Measurements from ENCODE around the gene OTUD5. TPM values are rescaled to one million over a fixed set of nuclear protein-coding genes. Genes with fewer than 3 reads are reported as not detected.

Gene OTUD5
- total and polyA plus RNA-seq, 8 donors = 38.1 to 60.4 (median 58.2) TPM

DNA sequence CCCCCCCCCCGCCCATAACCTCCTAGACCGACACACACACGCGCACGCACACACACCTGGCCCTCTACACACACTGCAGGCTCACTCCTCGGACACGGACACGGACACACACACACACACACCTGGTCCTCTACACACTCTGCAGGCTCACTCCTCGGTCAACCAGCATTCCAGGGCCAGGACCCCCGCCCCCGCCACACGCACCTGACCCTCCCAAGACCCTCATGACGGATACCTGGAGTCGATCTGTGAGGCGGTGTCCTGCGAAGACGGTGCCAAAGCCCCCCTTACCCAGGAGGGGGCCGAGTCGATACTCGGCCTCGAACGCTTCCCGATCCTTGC is 39.1 kb downstream of the OTUD5 start:
- Histone ChIP-seq H3K9me3 (no peaks in the 10 kb centered on the region), H3K4me1 (peaks cover 3 to 22% of the 10 kb centered on the region in 2 donors), H3K27ac (peak overlapping the region; percentile 60 to 88), H3K27me3 (no peaks in the 10 kb centered on the region), H3K36me3 (peaks cover 0 to 30% of the 10 kb centered on the region in 2 donors), H3K4me3 (peak overlapping the region; percentile 40 to 53)
- TF ChIP-seq CTCF (IDR thresholded peaks at IDR 0.05) = no peak
- intact Hi-C loops (cut with DNase I) = no loop called here
- no peak for DNase-seq
- no peak for ATAC-seq

- ATAC-seq (peak; percentile 74), DNase-seq (peak; percentile 78 to 93 (median 90))
- peak; percentile 90 to 96 for TF ChIP-seq CTCF (IDR thresholded peaks at IDR 0.05)
- H3K4me1 ChIP-seq = peaks cover 3 to 22% of the 10 kb centered on the region in 2 donors
- intact Hi-C loops (cut with DNase I) = no loop called here
- H3K27ac ChIP-seq = peak overlapping the region in 1 of 2 donors; percentile 88
- H3K9me3 ChIP-seq = no peaks in the 10 kb centered on the region
- peaks cover 0 to 21% of the 10 kb centered on the region in 2 donors for H3K36me3 ChIP-seq
- H3K4me3 ChIP-seq = peak overlapping the region in 1 of 2 donors; percentile 53
- no peaks in the 10 kb centered on the region for H3K27me3 ChIP-seq
These were observed 40.0 kb downstream of the OTUD5 start for GRCh38 chrX:48917139-48918001.

DNA sequence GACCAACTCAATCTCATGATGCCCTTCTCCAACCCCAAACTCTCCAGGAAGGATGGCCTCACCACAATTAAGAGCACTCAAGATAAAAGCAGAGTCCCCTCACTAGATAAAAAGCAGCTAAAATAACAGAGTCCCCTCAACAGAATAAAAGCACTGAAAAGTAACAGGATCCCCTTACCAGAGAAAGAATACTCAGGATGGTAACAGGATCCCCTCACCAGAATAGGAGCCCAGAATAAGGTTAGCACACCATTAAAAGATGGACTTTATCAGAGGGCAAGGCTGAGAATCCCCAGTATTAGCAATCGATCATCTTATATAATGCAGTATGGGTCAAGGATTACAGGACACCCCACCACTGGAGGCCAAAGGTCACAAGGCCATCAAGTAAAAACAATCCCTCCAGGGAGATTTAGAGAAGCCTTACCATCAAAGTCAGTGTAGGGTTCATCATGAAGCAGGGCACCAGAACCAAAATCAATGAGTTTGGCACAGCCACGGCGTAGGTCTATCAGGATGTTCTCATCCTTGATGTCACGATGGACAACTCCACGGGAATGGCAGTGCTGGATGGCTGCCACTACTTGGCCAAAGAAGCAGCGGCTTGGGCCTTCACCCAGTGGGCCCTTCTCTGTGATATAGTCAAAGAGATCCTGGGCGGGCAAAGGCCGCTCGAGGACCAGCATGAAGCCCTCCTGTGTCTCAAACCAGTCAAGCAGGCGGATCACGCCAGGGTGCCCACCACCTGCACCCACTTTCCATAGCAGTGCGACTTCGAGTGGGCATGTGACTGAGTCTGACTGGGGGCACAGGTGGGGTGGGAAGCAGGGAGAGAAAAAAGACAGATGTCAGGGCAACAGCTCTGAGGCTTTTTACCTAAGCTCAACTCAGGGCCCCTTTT is 42.6 kb downstream of the OTUD5 start:
- no peak overlapping the region for H3K4me3 ChIP-seq
- ATAC-seq (no peak), DNase-seq (no peak)
- H3K27me3 ChIP-seq = no peaks in the 10 kb centered on the region
- peaks cover 3 to 18% of the 10 kb centered on the region in 2 donors for H3K4me1 ChIP-seq
- H3K27ac ChIP-seq = no peak overlapping the region
- no peaks in the 10 kb centered on the region for H3K9me3 ChIP-seq
- peaks cover 0 to 19% of the 10 kb centered on the region in 2 donors for H3K36me3 ChIP-seq
- TF ChIP-seq CTCF (IDR thresholded peaks at IDR 0.05) = no peak
- intact Hi-C loops (cut with DNase I) = no loop called here

GRCh38 chrX:48913605-48914366 is 43.6 kb downstream of the OTUD5 start:
- Histone ChIP-seq H3K27me3 (no peaks in the 10 kb centered on the region), H3K27ac (no peak overlapping the region), H3K36me3 (peaks cover 0 to 28% of the 10 kb centered on the region in 2 donors), H3K4me1 (peaks cover 0 to 16% of the 10 kb centered on the region in 2 donors), H3K4me3 (no peak overlapping the region), H3K9me3 (no peaks in the 10 kb centered on the region)
- intact Hi-C loops (cut with DNase I) = no loop called here
- TF ChIP-seq CTCF (IDR thresholded peaks at IDR 0.05) = no peak
- ATAC-seq = no peak
- no peak for DNase-seq
